Measurements from ENCODE around the gene CRYGN.

Gene CRYGN

GRCh38 chr7:151448261-151449252, 8.6 kb upstream of the CRYGN start:
- peaks cover 60% of the 10 kb centered on the region for H3K4me1 Mint-ChIP-seq
- H3K27ac Mint-ChIP-seq: no peak overlapping the region
- peaks cover 29% of the 10 kb centered on the region for H3K27me3 Mint-ChIP-seq (ENCODE audit: low read depth, poor library complexity)
- peak; percentile 76 for DNase-seq
- no peaks in the 10 kb centered on the region for H3K9me3 Mint-ChIP-seq
- peak; percentile 82 for TF ChIP-seq CTCF (IDR thresholded peaks at IDR 0.05)
- H3K36me3 Mint-ChIP-seq (ENCODE audit: low read depth): no peaks in the 10 kb centered on the region
- no peak overlapping the region for H3K4me3 Mint-ChIP-seq

- Mint-ChIP-seq H3K36me3 (ENCODE audit: low read depth) (no peaks in the 10 kb centered on the region), H3K4me3 (peak overlapping the region; percentile 66), H3K9me3 (peaks cover 4% of the 10 kb centered on the region), H3K27me3 (ENCODE audit: low read depth, poor library complexity) (peaks cover 29% of the 10 kb centered on the region), H3K4me1 (peaks cover 58% of the 10 kb centered on the region), H3K27ac (no peak overlapping the region)
- no peak for TF ChIP-seq CTCF (IDR thresholded peaks at IDR 0.05)
- no peak for DNase-seq
These were observed 7.9 kb upstream of the CRYGN start for GRCh38 chr7:151447901-151448260.

- TF ChIP-seq CTCF (IDR thresholded peaks at IDR 0.05): no peak
- no peak for DNase-seq
- Mint-ChIP-seq H3K36me3 (ENCODE audit: low read depth) (no peaks in the 10 kb centered on the region), H3K9me3 (peaks cover 7% of the 10 kb centered on the region), H3K27me3 (ENCODE audit: low read depth, poor library complexity) (peaks cover 24% of the 10 kb centered on the region), H3K4me1 (peaks cover 58% of the 10 kb centered on the region), H3K27ac (no peak overlapping the region), H3K4me3 (no peak overlapping the region)
These were observed 7.4 kb upstream of the CRYGN start for GRCh38 chr7:151447312-151447711.

GRCh38 chr7:151446412-151446811, 6.5 kb upstream of the CRYGN start:
- DNase-seq: no peak
- Mint-ChIP-seq H3K36me3 (ENCODE audit: low read depth) (no peaks in the 10 kb centered on the region), H3K9me3 (peaks cover 7% of the 10 kb centered on the region), H3K4me1 (peaks cover 60% of the 10 kb centered on the region), H3K4me3 (no peak overlapping the region), H3K27me3 (ENCODE audit: low read depth, poor library complexity) (peaks cover 23% of the 10 kb centered on the region), H3K27ac (no peak overlapping the region)
- no peak for TF ChIP-seq CTCF (IDR thresholded peaks at IDR 0.05)

- no peak overlapping the region for H3K4me3 Mint-ChIP-seq
- H3K36me3 Mint-ChIP-seq (ENCODE audit: low read depth): no peaks in the 10 kb centered on the region
- H3K27me3 Mint-ChIP-seq (ENCODE audit: low read depth, poor library complexity): peaks cover 15% of the 10 kb centered on the region
- TF ChIP-seq CTCF (IDR thresholded peaks at IDR 0.05): no peak
- H3K27ac Mint-ChIP-seq: no peak overlapping the region
- peaks cover 7% of the 10 kb centered on the region for H3K9me3 Mint-ChIP-seq
- DNase-seq: no peak
- peaks cover 64% of the 10 kb centered on the region for H3K4me1 Mint-ChIP-seq
These were observed 4.7 kb upstream of the CRYGN start for GRCh38 chr7:151444632-151445031.
